Activated naive CD8-positive, alpha-beta T cell treated with anti-CD3 and anti-CD28 coated beads, Interleukin-2, amount 10 ng/mL, durations not matched to agents 7 days and 5 days (primary cell): Measurements from ENCODE around the gene RPL32. TPM values are rescaled to one million over a fixed set of nuclear protein-coding genes. Genes with fewer than 3 reads are reported as not detected.
"Not testable (repeated sequence)": the region's sequence is repeated elsewhere in the genome, so short reads cannot be mapped to it uniquely, and the experiment has no call there.

Source experiments
- ATAC-seq: fragments of 150-1000 bp; cut with Tn5 transposase; one replicate; pipeline ENCODE4 v1.10.0; 2021; ENCODE audit warnings: low read depth, moderate library complexity
- POLR2A ChIA-PET: fragments of 350-600 bp; sonication (Branson Sonifier 250); formaldehyde crosslinking; loops from one replicate; lab custom pipeline; 2021; ENCODE audit warnings: antibody characterized with exemption; lab: Charles Lee
- DNase-seq: peaks from one replicate; pipeline ENCODE4 v3.0.0; 2021
- H3K27ac Mint-ChIP-seq: one replicate; pipeline ENCODE4 v1.8.0; 2022; ENCODE audit warnings: mild to moderate bottlenecking, mixed read lengths
- H3K27me3 Mint-ChIP-seq: one replicate; pipeline ENCODE4 v1.8.0; 2022; ENCODE audit warnings: mild to moderate bottlenecking, moderate library complexity, mixed read lengths
- H3K36me3 Mint-ChIP-seq: one replicate; pipeline ENCODE4 v1.8.0; 2021; ENCODE audit warnings: mild to moderate bottlenecking, mixed read lengths
- H3K4me1 Mint-ChIP-seq: one replicate; pipeline ENCODE4 v1.8.0; 2021; ENCODE audit warnings: mixed read lengths
- H3K4me3 Mint-ChIP-seq: one replicate; pipeline ENCODE4 v1.8.0; 2022; ENCODE audit warnings: mild to moderate bottlenecking, moderate library complexity, mixed read lengths
- H3K9me3 Mint-ChIP-seq: one replicate; pipeline ENCODE4 v1.8.0; 2021; ENCODE audit warnings: mixed read lengths
- total RNA-seq, 2 experiments: library from RNA; stranded (reverse); gene quantifications; one replicate each; pipeline ENCODE4 v1.2.3, GENCODE V29; 2021

The RPL32 gene
- total RNA-seq, 2 experiments from 2014 or later, result 2,162 to 2,195 TPM

DNA sequence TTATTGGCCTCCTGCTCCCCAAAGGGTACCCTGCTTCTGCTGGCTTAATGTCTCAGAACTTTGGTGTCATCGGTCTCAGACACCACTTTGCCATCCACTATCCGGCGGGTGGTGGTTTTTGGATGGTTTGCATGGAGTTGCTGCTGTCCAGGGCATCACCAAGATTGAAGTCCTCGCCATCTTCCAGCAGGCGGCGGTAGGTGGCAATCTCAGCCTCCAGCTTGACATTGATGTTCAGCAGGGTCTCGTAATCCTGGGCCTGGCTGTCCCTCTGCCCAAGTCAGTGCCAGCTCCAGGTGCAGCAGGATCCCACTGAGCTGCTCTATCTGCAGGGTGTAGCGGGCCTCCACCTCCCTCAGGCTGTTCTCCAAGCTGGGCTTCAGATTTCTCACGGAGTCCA, 54.0 kb downstream of the RPL32 start:
- not testable (repeated sequence) for H3K4me3 Mint-ChIP-seq, H3K4me1 Mint-ChIP-seq, H3K36me3 Mint-ChIP-seq, H3K27ac Mint-ChIP-seq, H3K9me3 Mint-ChIP-seq
- peaks cover 22% of the 10 kb centered on the region for H3K27me3 Mint-ChIP-seq
- ATAC-seq, result peak; percentile 54
- POLR2A ChIA-PET, result interaction anchor here (1.6 kb wide), 1 partner anchor 54 kb away, joined by 4 read pairs; the partner anchor contains the start of gene RPL32
- DNase-seq, result peak; percentile 69

- H3K9me3 Mint-ChIP-seq, result no peaks in the 10 kb centered on the region
- H3K4me1 Mint-ChIP-seq, result no peaks in the 10 kb centered on the region
- peaks cover 27% of the 10 kb centered on the region for H3K27me3 Mint-ChIP-seq
- H3K4me3 Mint-ChIP-seq, result no peak overlapping the region
- POLR2A ChIA-PET, result no interaction called here
- no peak overlapping the region for H3K27ac Mint-ChIP-seq
- no peaks in the 10 kb centered on the region for H3K36me3 Mint-ChIP-seq
- no peak for DNase-seq
- no peak for ATAC-seq
These were observed 56.3 kb downstream of the RPL32 start for GRCh38 chr3:12785096-12785495.

Other genes with a start within 250 kb of the RPL32 start
- 10 to 100 TPM; 95.8 to 97.6 TPM for gene RAF1, start 177.4 kb downstream of the RPL32 start, total RNA-seq
- not detected for gene TMEM40, start 82.3 kb downstream of the RPL32 start, total RNA-seq
- gene CAND2, start 44.9 kb downstream of the RPL32 start, total RNA-seq, result under 1 TPM; 0.79 to 0.97 TPM
- 10 to 100 TPM; 59.5 to 64.6 TPM for gene IQSEC1, start 231.9 kb upstream of the RPL32 start, total RNA-seq